HFF-Myc (cell line): ENCODE results near the gene RSL24D1.

ENCODE experiments used
- DNase-seq: peaks from one replicate; pipeline ENCODE4 v3.0.0-alpha.2; 2011; ENCODE audit warnings: low read depth; ENCODE audit errors: extremely low read depth
- H3K4me3 ChIP-seq: replicated peaks from 2 replicates; pipeline ENCODE4 v1.5.1; 2011; ENCODE audit warnings: low read depth, mild to moderate bottlenecking, control low read depth, low read length
- CTCF ChIP-seq: IDR thresholded peaks from 2 replicates; pipeline ENCODE4 v1.5.1; 2012; ENCODE audit warnings: mild to moderate bottlenecking, low read depth, low read length, control low read depth; ENCODE audit errors: missing control alignments

The RSL24D1 gene

DNA sequence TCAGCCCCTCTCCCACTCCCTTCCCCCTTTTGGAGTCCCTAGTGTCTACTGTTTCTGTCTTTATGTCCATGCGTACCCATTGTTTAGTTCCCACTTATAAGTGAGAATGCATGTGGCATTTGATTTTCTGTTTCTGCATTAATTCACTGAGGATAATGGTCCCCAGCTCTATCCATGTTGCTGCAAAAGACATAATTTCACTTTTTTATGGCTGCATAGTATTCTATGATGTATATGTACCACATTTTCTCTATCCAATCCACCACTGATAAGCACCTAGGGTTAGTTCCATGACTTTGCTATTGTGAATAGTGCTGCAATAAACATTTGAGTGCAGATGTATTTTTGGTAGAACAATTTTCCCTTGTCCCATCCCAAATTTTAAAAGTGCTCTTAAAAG lies 34.2 kb upstream of the RSL24D1 start:
- TF ChIP-seq CTCF, result no peak
- H3K4me3 ChIP-seq, result no peak overlapping the region
- DNase-seq, result no peak

DNA sequence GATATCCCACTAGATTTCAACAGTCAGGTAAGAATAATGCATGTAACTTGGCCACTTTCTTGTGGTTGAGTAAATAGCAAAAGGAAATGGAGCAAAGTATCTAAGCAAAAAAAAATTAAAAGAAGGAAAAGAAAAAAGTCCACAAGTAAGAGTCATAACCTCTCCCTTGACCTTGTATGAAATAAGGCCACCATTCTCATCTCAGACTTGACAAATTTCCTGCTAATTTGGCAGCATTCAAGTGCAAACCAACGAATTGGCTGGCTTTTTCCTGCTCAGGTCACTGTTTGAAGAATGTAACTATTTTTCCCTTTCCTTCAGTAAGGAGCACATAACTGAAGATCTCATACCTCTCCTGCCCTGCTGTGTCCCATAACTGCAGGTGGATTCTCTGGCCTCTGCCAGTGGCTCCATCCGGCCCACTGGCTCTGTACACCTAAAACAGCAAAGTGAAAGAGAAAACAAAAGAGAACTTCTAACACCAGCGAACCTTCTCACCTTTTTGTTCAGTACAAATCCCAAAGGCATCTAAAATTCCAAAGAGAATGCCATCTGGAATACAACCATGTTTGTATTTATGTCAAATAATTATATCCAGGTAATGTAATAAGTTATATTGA lies 33.4 kb upstream of the RSL24D1 start:
- no peak overlapping the region for H3K4me3 ChIP-seq
- TF ChIP-seq CTCF, result no peak
- no peak for DNase-seq

- DNase-seq, result no peak
- H3K4me3 ChIP-seq, result no peak overlapping the region
- TF ChIP-seq CTCF, result no peak
Observed at GRCh38 chr15:55226127-55226526, 29.4 kb upstream of the RSL24D1 start.

- DNase-seq, result no peak
- H3K4me3 ChIP-seq, result no peak overlapping the region
Observed at GRCh38 chr15:55224892-55225291, 28.2 kb upstream of the RSL24D1 start.

GRCh38 chr15:55222588-55222987 lies 25.8 kb upstream of the RSL24D1 start:
- no peak overlapping the region for H3K4me3 ChIP-seq
- no peak for DNase-seq
- no peak for TF ChIP-seq CTCF

More at GRCh38 chr15:55224892-55225291, 28.2 kb upstream of the RSL24D1 start:
- TF ChIP-seq CTCF, result no peak

DNA sequence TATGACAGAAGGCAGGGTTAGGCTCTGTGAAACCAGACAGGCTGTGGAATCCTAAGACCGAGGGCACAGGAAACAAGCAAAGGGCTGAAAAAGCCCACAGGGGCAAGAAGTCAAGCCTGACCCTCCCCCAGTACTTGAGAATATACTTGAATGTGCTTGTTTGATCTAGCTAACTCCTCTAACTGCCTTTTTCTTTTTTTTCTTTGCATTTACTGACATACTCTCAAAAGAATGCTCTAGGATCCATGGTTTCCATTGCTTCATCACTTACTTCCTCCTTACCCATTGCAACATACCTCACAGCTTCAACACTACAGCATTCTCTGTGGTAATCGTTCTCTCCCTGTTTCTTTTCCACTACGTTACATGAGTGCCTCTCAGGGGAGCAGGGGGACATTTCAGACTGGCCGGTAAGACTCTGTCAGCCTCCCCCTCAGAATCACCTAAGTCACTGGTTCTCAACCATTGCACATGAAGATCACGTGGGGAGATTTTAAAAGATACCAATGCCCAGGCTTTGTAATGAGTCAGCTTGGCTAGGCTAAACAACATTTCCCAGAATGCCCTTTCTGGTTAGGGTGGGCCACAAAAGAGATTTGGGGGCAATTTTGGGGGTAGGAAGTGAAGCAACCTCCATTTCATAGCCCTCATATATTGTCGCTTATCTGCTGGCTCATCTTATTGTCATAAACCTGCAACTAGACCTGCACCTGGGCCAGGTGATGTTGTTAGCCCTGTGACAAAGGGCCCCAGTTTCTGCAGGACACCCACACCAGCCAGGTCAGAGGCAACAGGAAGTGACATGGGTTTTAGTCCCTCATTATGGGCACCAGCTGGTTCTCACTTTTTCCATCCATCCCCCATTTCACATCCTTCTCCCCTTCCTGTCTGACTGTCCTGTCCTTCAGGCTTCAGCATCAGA lies 24.6 kb upstream of the RSL24D1 start:
- no peak overlapping the region for H3K4me3 ChIP-seq
- peak; percentile 50 for DNase-seq
- no peak for TF ChIP-seq CTCF

GRCh38 chr15:55220606-55221005 lies 23.9 kb upstream of the RSL24D1 start:
- H3K4me3 ChIP-seq, result no peak overlapping the region

More at GRCh38 chr15:55220606-55221005, 23.9 kb upstream of the RSL24D1 start:
- no peak for TF ChIP-seq CTCF
- no peak for DNase-seq
